DOHH2 (cell line): ENCODE results near the gene PLPP3.

Experiments used
- EZH2phosphoT487 ChIP-seq: fragments of 200-600 bp; sonication (generic); IDR thresholded peaks from 2 replicates; pipeline ENCODE4 v1.6.1; 2017; ENCODE audit warnings: borderline replicate concordance, mild to moderate bottlenecking, antibody characterized with exemption, low read length, moderate library complexity, mixed read lengths
- TF ChIP-seq, protein P1 (sequence below): fragments of 200-600 bp; sonication (generic); IDR thresholded peaks from one replicate; pipeline ENCODE4 v1.5.1; 2014; ENCODE audit warnings: antibody characterized with exemption, mild to moderate bottlenecking, low read depth, low read length; ENCODE audit not compliant: poor library complexity, severe bottlenecking

DNA sequence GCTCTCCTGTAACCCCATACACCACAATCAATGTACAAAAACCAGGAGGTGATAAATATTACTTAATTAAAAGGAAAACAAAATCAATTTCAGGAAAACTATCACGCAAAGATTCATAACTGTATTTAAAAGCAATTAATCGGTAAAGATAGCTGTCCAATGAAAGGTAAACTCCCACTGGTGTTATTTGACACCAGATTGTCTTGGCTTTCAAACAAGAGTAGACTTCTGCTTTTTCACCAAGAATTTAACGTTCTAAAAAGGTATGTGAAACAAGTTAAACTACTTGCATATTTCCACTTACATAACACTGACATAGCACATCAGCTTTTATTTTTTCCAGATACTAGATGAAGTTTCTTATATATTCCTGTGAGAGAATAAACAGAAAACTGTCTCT is 3.5 kb downstream of the PLPP3 start:
- TF ChIP-seq, protein P1, sequence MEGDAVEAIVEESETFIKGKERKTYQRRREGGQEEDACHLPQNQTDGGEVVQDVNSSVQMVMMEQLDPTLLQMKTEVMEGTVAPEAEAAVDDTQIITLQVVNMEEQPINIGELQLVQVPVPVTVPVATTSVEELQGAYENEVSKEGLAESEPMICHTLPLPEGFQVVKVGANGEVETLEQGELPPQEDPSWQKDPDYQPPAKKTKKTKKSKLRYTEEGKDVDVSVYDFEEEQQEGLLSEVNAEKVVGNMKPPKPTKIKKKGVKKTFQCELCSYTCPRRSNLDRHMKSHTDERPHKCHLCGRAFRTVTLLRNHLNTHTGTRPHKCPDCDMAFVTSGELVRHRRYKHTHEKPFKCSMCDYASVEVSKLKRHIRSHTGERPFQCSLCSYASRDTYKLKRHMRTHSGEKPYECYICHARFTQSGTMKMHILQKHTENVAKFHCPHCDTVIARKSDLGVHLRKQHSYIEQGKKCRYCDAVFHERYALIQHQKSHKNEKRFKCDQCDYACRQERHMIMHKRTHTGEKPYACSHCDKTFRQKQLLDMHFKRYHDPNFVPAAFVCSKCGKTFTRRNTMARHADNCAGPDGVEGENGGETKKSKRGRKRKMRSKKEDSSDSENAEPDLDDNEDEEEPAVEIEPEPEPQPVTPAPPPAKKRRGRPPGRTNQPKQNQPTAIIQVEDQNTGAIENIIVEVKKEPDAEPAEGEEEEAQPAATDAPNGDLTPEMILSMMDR = no peak
- TF ChIP-seq EZH2phosphoT487 = no peak
